Anterior cingulate cortex (tissue), 58 donors: Measurements from ENCODE around the gene CHRDL1.
A peak's percentile ranks its signal among the peaks of the same experiment; 100 is the strongest.
"Not testable (repeated sequence)": the region's sequence is repeated elsewhere in the genome, so short reads cannot be mapped to it uniquely, and the experiment has no call there.

Experiments used
- DNase-seq, 58 donors: peaks; one replicate each; lab custom pipeline; 2025; lab: John Stamatoyannopoulos, UW

The CHRDL1 gene

GRCh38 chrX:110795645-110796406 lies at the start of gene CHRDL1:
Gene CHRDL1 (minus strand): TSS chrX:110795817. CDS start chrX:110792181, 3,636 bp downstream.
- peak in 45 of 58 donors; percentile 0 to 47 (median 14) for DNase-seq

GRCh38 chrX:110836982-110837381 lies 41.4 kb upstream of the CHRDL1 start:
- no peak for DNase-seq

- DNase-seq, result no peak
These were observed 40.8 kb upstream of the CHRDL1 start for GRCh38 chrX:110836451-110836850.

- no peak for DNase-seq
These were observed 40.4 kb upstream of the CHRDL1 start for GRCh38 chrX:110836001-110836400.

DNA sequence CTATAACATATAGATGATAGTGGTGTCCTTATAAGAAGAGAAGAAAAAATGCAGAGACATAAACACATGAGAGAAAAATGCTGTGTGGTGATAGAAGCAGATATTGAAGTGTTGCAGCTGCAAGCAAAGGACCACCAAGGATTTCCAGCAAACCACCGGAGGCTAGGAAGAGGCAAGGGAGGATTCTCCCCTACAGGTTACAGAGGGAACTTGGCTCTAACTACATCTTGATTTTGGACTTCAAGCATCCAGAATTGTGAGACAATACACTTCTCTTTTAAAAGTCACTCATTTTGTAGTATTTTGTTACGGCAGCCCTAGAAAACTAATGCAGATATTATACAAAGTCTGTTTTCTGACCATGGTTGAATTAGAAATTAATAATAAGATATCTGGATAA lies 30.4 kb upstream of the CHRDL1 start:
- no peak for DNase-seq

- DNase-seq, result not testable (repeated sequence)
These were observed 20.9 kb upstream of the CHRDL1 start for GRCh38 chrX:110816543-110816942.

GRCh38 chrX:110806145-110806544 lies 10.5 kb upstream of the CHRDL1 start:
- DNase-seq, result no peak

- no peak for DNase-seq
These were observed 9.7 kb upstream of the CHRDL1 start for GRCh38 chrX:110805303-110805702.

- DNase-seq, result no peak
These were observed 8.8 kb upstream of the CHRDL1 start for GRCh38 chrX:110804446-110804845.

- DNase-seq, result no peak
These were observed 7.9 kb upstream of the CHRDL1 start for GRCh38 chrX:110803506-110803905.

GRCh38 chrX:110796407-110796697 lies 735 bp upstream of the CHRDL1 start:
- DNase-seq, result no peak

GRCh38 chrX:110794601-110795000 lies 1.0 kb downstream of the CHRDL1 start:
- DNase-seq, result no peak

DNA sequence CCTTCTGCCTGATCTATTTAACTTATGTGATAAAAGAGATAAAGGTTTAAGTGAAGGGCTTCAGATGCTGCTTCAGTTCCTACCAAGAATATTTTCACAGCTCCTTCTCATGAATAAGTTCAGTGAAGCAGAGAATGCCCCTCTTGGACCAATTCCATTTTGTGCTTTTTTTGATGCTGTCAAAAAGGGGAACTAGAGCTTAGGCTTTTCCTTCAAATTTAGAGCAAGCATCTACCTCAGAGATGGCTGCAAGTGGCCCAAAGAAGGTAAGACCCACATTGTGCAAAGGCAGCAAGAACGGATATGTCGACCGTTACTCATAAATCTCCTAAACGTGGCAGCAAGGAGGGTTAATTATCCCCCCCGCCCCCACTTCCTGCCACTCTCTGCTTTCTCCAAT lies 4.5 kb downstream of the CHRDL1 start:
- no peak for DNase-seq

- no peak for DNase-seq
These were observed 9.1 kb downstream of the CHRDL1 start for GRCh38 chrX:110786486-110786885.

DNA sequence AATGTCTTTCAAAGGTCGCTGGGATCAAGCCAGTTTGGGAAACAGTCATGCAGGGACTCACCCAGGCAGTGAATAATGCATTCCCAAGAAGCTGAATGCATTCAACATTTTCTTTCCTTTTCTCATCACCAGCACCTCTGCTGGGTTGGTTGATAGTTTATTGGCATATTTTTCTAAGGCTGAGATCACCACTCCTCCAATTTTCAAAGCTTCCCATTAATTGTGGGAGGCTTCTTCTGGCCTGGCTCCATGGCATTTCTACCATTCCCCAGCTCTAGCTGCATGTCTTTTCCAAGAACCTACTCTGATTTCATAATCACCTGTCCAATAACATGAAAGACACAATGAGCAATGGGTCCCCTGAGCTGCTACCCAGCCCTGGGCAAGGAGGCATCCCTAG lies 35.8 kb downstream of the CHRDL1 start:
- DNase-seq, result no peak

GRCh38 chrX:110758781-110759422 lies 36.7 kb downstream of the CHRDL1 start:
- DNase-seq, result no peak

DNA sequence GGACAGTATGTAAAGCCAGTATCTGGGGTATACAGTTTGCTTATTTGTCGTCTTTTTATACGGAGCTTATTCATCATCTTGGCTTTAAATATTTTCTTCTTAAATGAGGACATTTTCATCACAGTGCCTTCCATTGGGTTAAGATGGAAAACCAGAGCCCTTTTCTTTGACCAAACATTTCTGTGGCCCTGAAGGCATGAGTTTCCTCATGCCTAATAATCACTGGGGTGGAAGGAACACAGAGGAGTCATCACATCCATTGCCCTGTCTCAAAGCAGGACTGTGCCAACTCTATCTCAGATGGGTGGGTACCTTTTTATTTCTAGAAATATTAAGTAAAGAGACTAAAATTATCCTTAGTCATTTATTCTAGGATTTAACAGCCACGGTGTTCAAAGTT lies 40.0 kb downstream of the CHRDL1 start:
- no peak for DNase-seq

DNA sequence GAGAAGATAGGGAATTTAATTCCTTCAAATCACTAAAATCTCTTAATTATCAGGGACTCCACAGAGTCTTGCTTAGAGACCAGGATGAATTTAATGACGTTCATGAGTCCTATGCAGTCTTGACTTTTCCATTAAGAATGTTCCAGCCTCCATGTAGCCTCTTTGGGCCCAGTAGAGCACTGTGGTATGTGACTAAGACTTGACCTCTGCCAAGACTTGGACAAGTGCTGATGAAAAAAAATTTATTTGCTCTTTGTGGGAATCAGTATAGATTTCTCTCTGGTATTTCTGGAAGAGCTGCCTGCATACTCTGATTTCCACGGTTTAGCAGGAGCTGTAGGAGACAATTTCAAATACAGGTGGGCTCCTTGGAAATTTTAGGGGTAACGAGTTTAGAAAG lies 40.6 kb downstream of the CHRDL1 start:
- no peak for DNase-seq

DNA sequence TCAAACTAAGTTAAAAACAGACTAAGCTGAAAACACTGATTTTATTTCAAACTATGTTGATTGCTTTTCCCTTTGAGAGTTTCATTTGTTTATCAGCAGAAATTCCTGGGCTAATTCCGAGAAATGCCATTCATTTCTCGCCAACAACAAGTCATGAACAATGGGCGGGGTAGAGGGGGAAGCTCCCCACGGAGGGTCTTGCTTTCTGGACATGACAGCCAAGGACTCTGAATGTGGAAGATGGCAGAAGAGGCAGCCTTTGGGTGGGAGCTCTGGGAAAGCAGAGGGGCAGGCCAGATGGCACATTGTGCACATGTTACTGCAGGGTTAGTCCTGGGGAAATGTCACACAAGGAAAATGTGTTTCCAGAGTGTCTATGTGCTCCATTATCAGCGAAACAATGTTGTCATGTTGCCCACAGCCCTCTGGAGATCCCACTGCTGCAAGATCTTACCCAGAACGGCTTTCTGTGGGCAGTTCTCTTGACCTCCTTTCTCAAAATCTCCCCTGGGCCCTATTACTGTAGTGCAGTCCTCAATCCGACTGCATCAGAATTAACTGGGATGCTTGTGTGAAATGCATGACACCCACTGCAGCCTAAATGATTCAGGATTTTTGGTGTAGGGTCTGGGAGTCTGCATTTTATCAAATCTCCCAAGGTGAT lies 45.0 kb downstream of the CHRDL1 start:
- no peak for DNase-seq

DNA sequence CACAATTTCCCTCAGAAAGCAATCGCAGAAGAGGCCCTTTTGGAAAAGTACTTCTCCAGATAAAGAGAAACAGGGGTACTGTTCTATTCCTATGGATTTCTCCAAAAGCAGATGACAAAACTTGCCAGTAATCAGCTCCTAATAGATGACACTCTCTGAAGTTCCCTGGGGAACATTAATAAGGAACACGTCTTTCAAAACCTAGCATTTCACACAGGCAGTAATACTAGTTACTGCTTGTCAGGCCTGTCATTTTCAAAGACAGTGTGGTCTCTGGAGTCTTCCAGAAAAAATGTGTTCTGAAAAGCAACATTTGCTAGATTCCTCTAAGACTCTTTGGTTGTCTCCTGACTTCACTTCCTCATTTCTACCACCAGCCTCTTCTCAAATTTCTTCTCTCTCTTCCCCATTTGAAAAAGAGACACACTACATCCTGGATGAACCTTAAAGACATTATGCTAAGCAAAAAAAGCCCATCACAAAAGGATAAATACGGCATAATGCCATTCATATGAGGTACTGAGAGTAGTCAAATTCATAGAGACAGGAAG lies 47.3 kb downstream of the CHRDL1 start:
- DNase-seq, result peak in 1 of 58 donors; percentile 6

DNA sequence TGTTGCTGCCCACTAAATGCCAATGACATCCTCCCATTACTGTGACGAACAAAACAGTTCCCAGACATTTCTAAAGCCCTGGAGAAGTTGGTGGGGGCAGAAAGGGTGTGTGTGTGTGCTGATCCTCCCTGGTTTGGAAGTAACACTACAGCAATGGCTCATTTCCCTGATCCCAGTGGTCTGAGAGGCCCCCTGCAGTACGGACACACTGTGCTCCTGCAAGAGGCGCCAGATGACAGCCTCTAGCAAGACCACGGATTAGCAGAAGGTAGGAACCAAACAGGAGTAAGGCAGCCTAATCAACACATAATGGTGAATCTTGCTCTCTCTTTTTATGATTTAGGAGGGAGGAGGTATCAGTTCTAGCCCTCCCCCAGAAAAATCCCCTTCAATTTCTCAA lies 49.6 kb downstream of the CHRDL1 start:
- DNase-seq, result no peak

- no peak for DNase-seq
These were observed 50.3 kb downstream of the CHRDL1 start for GRCh38 chrX:110745288-110745687.
